ENCODE results near the gene OR51B4. TPM values are rescaled to one million over a fixed set of nuclear protein-coding genes. Genes with fewer than 3 reads are reported as not detected.

OR51B4 gene
- polyA plus RNA-seq, 2 of the 4 experiments (the other 2 are of a cell fraction): not detected

GRCh38 chr11:5304046-5304445 is 2.3 kb upstream of the OR51B4 start:
- TF ChIP-seq FOSL2 (IDR thresholded peaks at IDR 0.05) (no peak), FOSL2 (CRISPR knock-in tag; IDR thresholded peaks at IDR 0.05) (no peak), CBX8 (IDR thresholded peaks at IDR 0.05) (no peak), JUN (IDR thresholded peaks at IDR 0.05) (no peak), CHD2 (IDR thresholded peaks at IDR 0.05; ENCODE audit: low read length, partially characterized antibody) (no peak), FOXS1 (CRISPR knock-in tag; IDR thresholded peaks at IDR 0.05) (no peak), SMC3 (IDR thresholded peaks at IDR 0.05) (no peak), TFCP2L1 (CRISPR knock-in tag; IDR thresholded peaks at IDR 0.05) (no peak), MYC (IDR thresholded peaks at IDR 0.05; ENCODE audit: borderline replicate concordance, low read length) (no peak)
- TF ChIP-seq, protein P1, sequence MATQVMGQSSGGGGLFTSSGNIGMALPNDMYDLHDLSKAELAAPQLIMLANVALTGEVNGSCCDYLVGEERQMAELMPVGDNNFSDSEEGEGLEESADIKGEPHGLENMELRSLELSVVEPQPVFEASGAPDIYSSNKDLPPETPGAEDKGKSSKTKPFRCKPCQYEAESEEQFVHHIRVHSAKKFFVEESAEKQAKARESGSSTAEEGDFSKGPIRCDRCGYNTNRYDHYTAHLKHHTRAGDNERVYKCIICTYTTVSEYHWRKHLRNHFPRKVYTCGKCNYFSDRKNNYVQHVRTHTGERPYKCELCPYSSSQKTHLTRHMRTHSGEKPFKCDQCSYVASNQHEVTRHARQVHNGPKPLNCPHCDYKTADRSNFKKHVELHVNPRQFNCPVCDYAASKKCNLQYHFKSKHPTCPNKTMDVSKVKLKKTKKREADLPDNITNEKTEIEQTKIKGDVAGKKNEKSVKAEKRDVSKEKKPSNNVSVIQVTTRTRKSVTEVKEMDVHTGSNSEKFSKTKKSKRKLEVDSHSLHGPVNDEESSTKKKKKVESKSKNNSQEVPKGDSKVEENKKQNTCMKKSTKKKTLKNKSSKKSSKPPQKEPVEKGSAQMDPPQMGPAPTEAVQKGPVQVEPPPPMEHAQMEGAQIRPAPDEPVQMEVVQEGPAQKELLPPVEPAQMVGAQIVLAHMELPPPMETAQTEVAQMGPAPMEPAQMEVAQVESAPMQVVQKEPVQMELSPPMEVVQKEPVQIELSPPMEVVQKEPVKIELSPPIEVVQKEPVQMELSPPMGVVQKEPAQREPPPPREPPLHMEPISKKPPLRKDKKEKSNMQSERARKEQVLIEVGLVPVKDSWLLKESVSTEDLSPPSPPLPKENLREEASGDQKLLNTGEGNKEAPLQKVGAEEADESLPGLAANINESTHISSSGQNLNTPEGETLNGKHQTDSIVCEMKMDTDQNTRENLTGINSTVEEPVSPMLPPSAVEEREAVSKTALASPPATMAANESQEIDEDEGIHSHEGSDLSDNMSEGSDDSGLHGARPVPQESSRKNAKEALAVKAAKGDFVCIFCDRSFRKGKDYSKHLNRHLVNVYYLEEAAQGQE (IDR thresholded peaks at IDR 0.05): no peak
- no peak for ATAC-seq
- ChIA-PET POLR2A (no interaction called here), CTCF (interaction anchor here (1.3 kb wide), 1 partner anchor 13 kb away, joined by 4 read pairs; no protein-coding TSS in a partner anchor)
- DNase-seq (ENCODE audit: low read depth in 1 of 2, low spot score in 1 of 2): no peak
- Histone ChIP-seq H3K4me1 (no peaks in the 10 kb centered on the region), H3K9me3 (no peaks in the 10 kb centered on the region), H3K4me2 (no peak overlapping the region), H3K27ac (no peak overlapping the region), H3K4me3 (no peak overlapping the region)
- WGBS (ENCODE audit: missing lambda C conversion rate): 26% methylated on average over 1 of the region's 1 CpG
- FAIRE-seq: no peak

DNA sequence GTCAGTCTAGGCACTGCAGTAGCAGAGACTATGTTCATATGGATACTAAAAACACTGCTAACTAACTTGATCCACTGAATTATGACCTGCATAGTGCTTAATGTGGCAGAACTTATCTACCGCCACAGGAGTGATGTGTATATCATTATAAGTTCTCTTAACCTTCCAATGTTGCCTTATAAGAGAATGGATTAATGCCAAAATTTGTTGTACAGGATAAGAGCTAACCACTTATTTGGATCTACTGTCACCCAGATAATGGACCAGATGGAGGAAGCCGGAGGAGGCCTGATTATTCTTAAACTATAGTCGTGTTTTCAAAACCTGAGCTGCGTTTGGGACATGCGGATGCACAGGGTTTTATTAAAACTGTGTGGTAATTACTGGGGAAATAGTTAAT is 1.9 kb upstream of the OR51B4 start:
- Histone ChIP-seq H3K4me3 (no peak overlapping the region), H3K9me3 (no peaks in the 10 kb centered on the region), H3K4me1 (no peaks in the 10 kb centered on the region), H3K27ac (no peak overlapping the region), H3K4me2 (no peak overlapping the region)
- DNase-seq (ENCODE audit: low read depth in 1 of 2, low spot score in 1 of 2) (no peak), ATAC-seq (no peak), FAIRE-seq (no peak)
- CTCF ChIA-PET: interaction anchor here (1.3 kb wide), 1 partner anchor 13 kb away, joined by 4 read pairs; no protein-coding TSS in a partner anchor
- POLR2A ChIA-PET: no interaction called here
- 53% methylated on average over 5 of the region's 5 CpGs for whole genome bisulfite sequencing (ENCODE audit: missing lambda C conversion rate)
- TF ChIP-seq CHD2 (IDR thresholded peaks at IDR 0.05; ENCODE audit: low read length, partially characterized antibody) (no peak), USF2 (IDR thresholded peaks at IDR 0.05) (no peak), EP300 (IDR thresholded peaks at IDR 0.05) (no peak), CHD4 (IDR thresholded peaks at IDR 0.05; ENCODE audit: borderline replicate concordance) (no peak), EHMT2 (IDR thresholded peaks at IDR 0.05; ENCODE audit: low read depth) (no peak), ZFP36 (IDR thresholded peaks at IDR 0.05; ENCODE audit: borderline replicate concordance, partially characterized antibody) (no peak), ZSCAN20 (CRISPR knock-in tag; IDR thresholded peaks at IDR 0.05) (no peak), BHLHE40 (IDR thresholded peaks at IDR 0.05; ENCODE audit: low read depth, low read length) (no peak), TP53 (CRISPR knock-in tag; IDR thresholded peaks at IDR 0.05) (no peak), FOXS1 (CRISPR knock-in tag; IDR thresholded peaks at IDR 0.05) (no peak), KDM1A (IDR thresholded peaks at IDR 0.05; ENCODE audit: low read depth) (no peak), HDAC2 (IDR thresholded peaks at IDR 0.05) (no peak), NR3C1 (IDR thresholded peaks at IDR 0.05) (no peak), JUN (IDR thresholded peaks at IDR 0.05) (no peak), FOSL2 (IDR thresholded peaks at IDR 0.05) (no peak), FOSL2 (CRISPR knock-in tag; IDR thresholded peaks at IDR 0.05) (no peak), NPAS2 (CRISPR knock-in tag; IDR thresholded peaks at IDR 0.05; ENCODE audit: borderline replicate concordance) (no peak), SMC3 (IDR thresholded peaks at IDR 0.05) (no peak)

Data from A549 (cell line).